Neural progenitor cell (in vitro differentiated cells): Measurements from ENCODE around the gene PHAX. TPM values are rescaled to one million over a fixed set of nuclear protein-coding genes. Genes with fewer than 3 reads are reported as not detected.

Source experiments
- DNase-seq: peaks from one replicate; pipeline ENCODE4 v3.0.0-alpha.2; 2016; ENCODE audit warnings: low spot score
- H2AFZ ChIP-seq: fragments of 200-600 bp; sonication (generic); replicated peaks from 2 replicates; pipeline ENCODE4 v1.6.1; 2016; ENCODE audit warnings: antibody characterized with exemption
- H3F3A ChIP-seq: fragments of 200-600 bp; sonication (generic); 2 replicates; pipeline ENCODE4 v1.6.1; 2016; ENCODE audit warnings: antibody characterized with exemption, low read depth
- H3K27ac ChIP-seq: fragments of 200-600 bp; sonication (generic); 2 replicates; pipeline ENCODE4 v1.5.1; 2016; ENCODE audit warnings: mild to moderate bottlenecking
- H3K27me3 ChIP-seq: fragments of 200-600 bp; sonication (generic); 2 replicates; pipeline ENCODE4 v1.6.1; 2016; ENCODE audit warnings: mild to moderate bottlenecking, moderate library complexity
- H3K36me3 ChIP-seq: fragments of 200-600 bp; sonication (generic); 2 replicates; pipeline ENCODE4 v1.5.1; 2016
- H3K4me1 ChIP-seq: fragments of 200-600 bp; sonication (generic); 2 replicates; pipeline ENCODE4 v1.6.1; 2016; ENCODE audit warnings: mixed run types
- H3K4me2 ChIP-seq: fragments of 200-600 bp; sonication (generic); 2 replicates; pipeline ENCODE4 v1.6.1; 2016
- H3K4me3 ChIP-seq: fragments of 200-600 bp; sonication (generic); 2 replicates; pipeline ENCODE4 v1.5.1; 2016
- H3K79me2 ChIP-seq: fragments of 200-600 bp; sonication (generic); 2 replicates; pipeline ENCODE4 v1.6.1; 2016; ENCODE audit warnings: low read depth
- H3K9ac ChIP-seq: fragments of 200-600 bp; sonication (generic); 2 replicates; pipeline ENCODE4 v1.6.1; 2016
- H3K9me3 ChIP-seq: fragments of 200-600 bp; sonication (generic); 2 replicates; pipeline ENCODE4 v1.5.1; 2016; ENCODE audit warnings: low read depth
- H4K20me1 ChIP-seq: fragments of 200-600 bp; sonication (generic); 2 replicates; pipeline ENCODE4 v1.6.1; 2016; ENCODE audit warnings: low read depth
- H3K27ac Mint-ChIP-seq: 3 replicates; pipeline ENCODE4 v1.8.0; 2021; ENCODE audit warnings: mixed read lengths
- H3K27me3 Mint-ChIP-seq: 2 replicates; pipeline ENCODE4 v1.8.0; 2022; ENCODE audit warnings: low read depth, mild to moderate bottlenecking, inconsistent platforms, moderate library complexity, mixed read lengths; ENCODE audit not compliant: insufficient read depth
- H3K36me3 Mint-ChIP-seq: 3 replicates; pipeline ENCODE4 v1.8.0; 2021; ENCODE audit warnings: mixed read lengths
- H3K4me1 Mint-ChIP-seq: 3 replicates; pipeline ENCODE4 v1.8.0; 2021; ENCODE audit warnings: mixed read lengths
- H3K4me3 Mint-ChIP-seq: 3 replicates; pipeline ENCODE4 v1.8.0; 2021; ENCODE audit warnings: mild to moderate bottlenecking, moderate library complexity, mixed read lengths
- H3K9me3 Mint-ChIP-seq: 3 replicates; pipeline ENCODE4 v1.8.0; 2020; ENCODE audit warnings: mixed read lengths
- EZH2 ChIP-seq: fragments of 200-600 bp; sonication (generic); IDR thresholded peaks from 2 replicates; pipeline ENCODE4 v1.6.1; 2017; ENCODE audit warnings: antibody characterized with exemption, mild to moderate bottlenecking, moderate library complexity
- EZH2phosphoT487 ChIP-seq: fragments of 200-600 bp; sonication (generic); IDR thresholded peaks from 2 replicates; pipeline ENCODE4 v1.6.1; 2017; ENCODE audit warnings: antibody characterized with exemption
- total RNA-seq: library from RNA; depleted of rRNA; stranded (reverse); fragments of >200 nt; gene quantifications from 2 replicates; pipeline ENCODE4 v1.2.3, GENCODE V29; 2015; ENCODE audit warnings: low replicate concordance
- TF ChIP-seq, protein P1 (sequence below): fragments of 200-600 bp; sonication (generic); IDR thresholded peaks from 2 replicates; pipeline ENCODE4 v1.5.1; 2017; ENCODE audit warnings: antibody characterized with exemption, mild to moderate bottlenecking

The PHAX gene
- total RNA-seq, 1 donor from 2014 or later = 86.8 TPM

GRCh38 chr5:126650463-126650862 is 49.7 kb downstream of the PHAX start:
- H3K9me3 ChIP-seq = peaks cover 4% of the 10 kb centered on the region
- no peaks in the 10 kb centered on the region for H3K4me1 ChIP-seq
- H3K79me2 ChIP-seq = no peaks in the 10 kb centered on the region
- Mint-ChIP-seq H3K27me3 (no peaks in the 10 kb centered on the region), H3K36me3 (no peaks in the 10 kb centered on the region), H3K27ac (no peak overlapping the region), H3K4me3 (no peak overlapping the region), H3K9me3 (peaks cover 8% of the 10 kb centered on the region), H3K4me1 (no peaks in the 10 kb centered on the region)
- H3K27me3 ChIP-seq = no peaks in the 10 kb centered on the region
- H3K9ac ChIP-seq = no peak overlapping the region
- TF ChIP-seq EZH2 (no peak), EZH2phosphoT487 (no peak)
- TF ChIP-seq, protein P1, sequence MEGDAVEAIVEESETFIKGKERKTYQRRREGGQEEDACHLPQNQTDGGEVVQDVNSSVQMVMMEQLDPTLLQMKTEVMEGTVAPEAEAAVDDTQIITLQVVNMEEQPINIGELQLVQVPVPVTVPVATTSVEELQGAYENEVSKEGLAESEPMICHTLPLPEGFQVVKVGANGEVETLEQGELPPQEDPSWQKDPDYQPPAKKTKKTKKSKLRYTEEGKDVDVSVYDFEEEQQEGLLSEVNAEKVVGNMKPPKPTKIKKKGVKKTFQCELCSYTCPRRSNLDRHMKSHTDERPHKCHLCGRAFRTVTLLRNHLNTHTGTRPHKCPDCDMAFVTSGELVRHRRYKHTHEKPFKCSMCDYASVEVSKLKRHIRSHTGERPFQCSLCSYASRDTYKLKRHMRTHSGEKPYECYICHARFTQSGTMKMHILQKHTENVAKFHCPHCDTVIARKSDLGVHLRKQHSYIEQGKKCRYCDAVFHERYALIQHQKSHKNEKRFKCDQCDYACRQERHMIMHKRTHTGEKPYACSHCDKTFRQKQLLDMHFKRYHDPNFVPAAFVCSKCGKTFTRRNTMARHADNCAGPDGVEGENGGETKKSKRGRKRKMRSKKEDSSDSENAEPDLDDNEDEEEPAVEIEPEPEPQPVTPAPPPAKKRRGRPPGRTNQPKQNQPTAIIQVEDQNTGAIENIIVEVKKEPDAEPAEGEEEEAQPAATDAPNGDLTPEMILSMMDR = no peak
- H2AFZ ChIP-seq = no peak overlapping the region
- no peak overlapping the region for H3K4me3 ChIP-seq
- no peak overlapping the region for H3K4me2 ChIP-seq
- no peaks in the 10 kb centered on the region for H3K36me3 ChIP-seq
- no peaks in the 10 kb centered on the region for H4K20me1 ChIP-seq
- H3F3A ChIP-seq = no peaks in the 10 kb centered on the region
- DNase-seq = no peak
- H3K27ac ChIP-seq = no peak overlapping the region

- H3K9me3 Mint-ChIP-seq = peaks cover 5% of the 10 kb centered on the region
- Histone ChIP-seq H3K9me3 (no peaks in the 10 kb centered on the region), H3F3A (no peaks in the 10 kb centered on the region), H3K27me3 (no peaks in the 10 kb centered on the region), H3K79me2 (no peaks in the 10 kb centered on the region), H3K4me3 (no peak overlapping the region), H3K9ac (no peak overlapping the region), H4K20me1 (no peaks in the 10 kb centered on the region), H3K4me1 (no peaks in the 10 kb centered on the region), H3K4me2 (no peak overlapping the region), H3K27ac (no peak overlapping the region), H3K36me3 (no peaks in the 10 kb centered on the region), H2AFZ (no peak overlapping the region)
- no peak overlapping the region for H3K4me3 Mint-ChIP-seq
- DNase-seq = no peak
- TF ChIP-seq EZH2phosphoT487 (no peak), EZH2 (no peak)
- TF ChIP-seq, protein P1 = no peak
- H3K27me3 Mint-ChIP-seq = no peaks in the 10 kb centered on the region
- H3K36me3 Mint-ChIP-seq = no peaks in the 10 kb centered on the region
- H3K27ac Mint-ChIP-seq = no peak overlapping the region
- H3K4me1 Mint-ChIP-seq = no peaks in the 10 kb centered on the region
Observed at GRCh38 chr5:126651013-126651577, 50.3 kb downstream of the PHAX start.

DNA sequence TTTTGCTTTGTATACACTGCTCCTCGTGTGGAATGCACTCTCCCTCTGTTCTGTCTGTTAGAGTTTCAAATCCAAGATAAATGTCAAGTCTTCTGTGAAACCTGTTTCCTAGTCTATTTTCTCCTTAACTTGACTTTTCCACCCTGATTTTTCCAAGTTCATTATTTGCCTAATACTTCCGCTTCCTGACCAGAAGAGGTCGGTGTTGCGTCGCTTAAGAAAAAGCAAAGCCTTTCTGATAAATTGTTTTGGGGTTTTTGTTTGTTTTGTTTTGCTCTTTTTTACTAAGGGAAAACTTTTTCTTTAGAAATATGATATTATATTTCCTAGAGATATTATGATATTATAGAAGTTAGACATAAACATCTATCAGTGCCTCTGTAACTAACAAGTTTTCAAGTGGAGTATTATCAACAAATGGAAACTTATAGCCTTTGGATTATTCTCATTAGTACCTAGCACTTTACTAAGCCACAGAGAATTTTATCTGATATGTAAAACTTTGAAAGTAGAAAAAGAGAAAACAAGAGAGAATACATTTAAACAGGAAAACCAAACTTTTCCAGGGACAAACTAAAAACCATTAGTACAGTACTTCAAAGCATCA is 55.8 kb downstream of the PHAX start:
- H3K4me1 Mint-ChIP-seq = peaks cover 5% of the 10 kb centered on the region
- Histone ChIP-seq H3K4me2 (no peak overlapping the region), H3K9ac (no peak overlapping the region), H4K20me1 (no peaks in the 10 kb centered on the region), H3K79me2 (no peaks in the 10 kb centered on the region), H3F3A (no peaks in the 10 kb centered on the region), H2AFZ (no peak overlapping the region), H3K36me3 (no peaks in the 10 kb centered on the region), H3K27ac (no peak overlapping the region), H3K4me3 (no peak overlapping the region), H3K9me3 (no peaks in the 10 kb centered on the region), H3K27me3 (no peaks in the 10 kb centered on the region), H3K4me1 (no peaks in the 10 kb centered on the region)
- H3K27ac Mint-ChIP-seq = no peak overlapping the region
- no peak overlapping the region for H3K4me3 Mint-ChIP-seq
- TF ChIP-seq, protein P1 = peak; percentile 93
- TF ChIP-seq EZH2 (no peak), EZH2phosphoT487 (no peak)
- H3K27me3 Mint-ChIP-seq = no peaks in the 10 kb centered on the region
- DNase-seq = peak; percentile 56
- no peaks in the 10 kb centered on the region for H3K9me3 Mint-ChIP-seq
- no peaks in the 10 kb centered on the region for H3K36me3 Mint-ChIP-seq
